GM19467 (cell line): ENCODE measurements around the gene WDR13.
A peak's percentile ranks its signal among the peaks of the same experiment; 100 is the strongest.
"Not testable (repeated sequence)": the region's sequence is repeated elsewhere in the genome, so short reads cannot be mapped to it uniquely, and the experiment has no call there.

Experiments used
- ATAC-seq: cut with Tn5 transposase; IDR thresholded peaks from one replicate; pipeline ENCODE4 v1.9.1; 2021; ENCODE audit warnings: mild to moderate bottlenecking, moderate library complexity; ENCODE audit not compliant: unreplicated experiment

WDR13 gene

GRCh38 chrX:48597353-48598264 is at the start of gene WDR13:
WDR13 (plus strand) TSS chrX:48597492; CDS start chrX:48597997, 505 bp downstream.
- peak; percentile 66 for ATAC-seq

GRCh38 chrX:48548871-48549270 is 48.4 kb upstream of the WDR13 start:
- ATAC-seq, result no peak

GRCh38 chrX:48555731-48556325 is 41.5 kb upstream of the WDR13 start:
- not testable (repeated sequence) for ATAC-seq

GRCh38 chrX:48558271-48558670 is 39.0 kb upstream of the WDR13 start:
- ATAC-seq, result no peak

GRCh38 chrX:48559636-48560035 is 37.7 kb upstream of the WDR13 start:
- no peak for ATAC-seq

GRCh38 chrX:48560056-48560455 is 37.2 kb upstream of the WDR13 start:
- ATAC-seq, result no peak

- ATAC-seq, result no peak
Observed at GRCh38 chrX:48560681-48561080, 36.6 kb upstream of the WDR13 start.

GRCh38 chrX:48569958-48570357 is 27.3 kb upstream of the WDR13 start:
- ATAC-seq, result no peak

GRCh38 chrX:48573690-48574269 is 23.5 kb upstream of the WDR13 start:
- ATAC-seq, result peak; percentile 3

- ATAC-seq, result peak; percentile 82
Observed at GRCh38 chrX:48574270-48575266, 22.7 kb upstream of the WDR13 start, which contains the start of gene RBM3. RBM3 (plus strand) TSS chrX:48574484; CDS start chrX:48575181, 697 bp downstream.

- ATAC-seq, result no peak
Observed at GRCh38 chrX:48575642-48576041, 21.6 kb upstream of the WDR13 start.

- ATAC-seq, result no peak
Observed at GRCh38 chrX:48576108-48576507, 21.2 kb upstream of the WDR13 start.

GRCh38 chrX:48578661-48579128 is 18.6 kb upstream of the WDR13 start:
- ATAC-seq, result no peak

GRCh38 chrX:48579259-48579658 is 18.0 kb upstream of the WDR13 start:
- ATAC-seq, result no peak

GRCh38 chrX:48580662-48581061 is 16.6 kb upstream of the WDR13 start:
- ATAC-seq, result no peak

- ATAC-seq, result no peak
Observed at GRCh38 chrX:48584698-48585097, 12.6 kb upstream of the WDR13 start.

GRCh38 chrX:48589482-48590162 is 7.7 kb upstream of the WDR13 start:
- no peak for ATAC-seq

- ATAC-seq, result no peak
Observed at GRCh38 chrX:48590203-48591103, 6.8 kb upstream of the WDR13 start.

GRCh38 chrX:48591255-48591791 is 6.0 kb upstream of the WDR13 start:
- no peak for ATAC-seq
